ENCODE results near the gene TMEM151B. TPM values are rescaled to one million over a fixed set of nuclear protein-coding genes. Genes with fewer than 3 reads are reported as not detected.

TMEM151B gene
- total RNA-seq, 1 donor from 2014 or later = not detected

DNA sequence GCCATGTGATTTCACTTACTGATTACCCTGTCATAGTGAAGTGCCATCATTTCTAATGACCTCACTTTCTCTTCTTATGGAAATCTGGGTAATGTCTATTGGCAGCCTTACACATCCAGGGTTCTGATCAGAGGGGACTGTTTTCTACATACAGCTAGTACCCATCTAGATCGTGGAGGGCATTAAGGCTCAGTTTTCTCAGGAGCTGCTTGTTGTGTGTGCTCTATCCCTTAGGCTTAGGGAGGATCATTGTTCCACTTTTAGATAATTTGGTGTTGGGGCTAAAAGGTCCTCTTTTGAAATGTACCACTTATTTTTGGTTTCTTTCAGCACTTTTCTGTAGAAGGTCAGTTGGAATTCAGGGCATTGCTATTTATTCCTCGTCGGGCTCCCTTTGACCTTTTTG, 19.5 kb upstream of the TMEM151B start:
- no peak for DNase-seq (ENCODE audit: low read depth in 2 of 2)

DNA sequence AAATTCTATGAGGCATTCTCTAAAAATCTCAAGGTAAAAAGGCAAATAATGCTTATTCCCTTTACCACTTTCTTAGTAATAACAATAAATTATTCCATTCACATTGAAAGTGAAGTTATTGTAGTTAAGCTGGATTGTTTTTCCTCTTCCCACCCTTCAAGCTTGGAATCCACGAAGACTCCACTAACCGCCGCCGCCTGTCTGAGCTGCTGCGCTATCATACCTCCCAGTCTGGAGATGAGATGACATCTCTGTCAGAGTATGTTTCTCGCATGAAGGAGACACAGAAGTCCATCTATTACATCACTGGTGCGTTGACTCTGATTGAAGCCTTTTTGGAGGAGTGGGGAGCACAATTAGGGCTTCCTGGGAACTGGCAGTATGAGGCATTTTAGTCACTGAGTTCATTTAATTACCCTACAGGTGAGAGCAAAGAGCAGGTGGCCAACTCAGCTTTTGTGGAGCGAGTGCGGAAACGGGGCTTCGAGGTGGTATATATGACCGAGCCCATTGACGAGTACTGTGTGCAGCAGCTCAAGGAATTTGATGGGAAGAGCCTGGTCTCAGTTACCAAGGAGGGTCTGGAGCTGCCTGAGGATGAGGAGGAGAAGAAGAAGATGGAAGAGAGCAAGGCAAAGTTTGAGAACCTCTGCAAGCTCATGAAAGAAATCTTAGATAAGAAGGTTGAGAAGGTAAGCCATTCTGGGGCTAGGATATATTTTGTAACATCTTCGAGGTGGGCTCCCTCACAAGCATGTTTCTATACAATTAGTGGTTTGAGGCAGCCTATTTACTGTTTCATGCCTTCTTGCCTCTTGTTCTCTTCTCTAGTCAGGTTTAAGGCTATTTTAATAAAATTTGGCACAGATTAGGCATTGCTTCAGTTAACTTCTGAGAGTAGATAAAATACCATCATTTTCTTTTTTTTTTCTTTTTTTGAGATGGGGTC, 18.4 kb upstream of the TMEM151B start:
- DNase-seq (ENCODE audit: low read depth in 2 of 2) = no peak

DNA sequence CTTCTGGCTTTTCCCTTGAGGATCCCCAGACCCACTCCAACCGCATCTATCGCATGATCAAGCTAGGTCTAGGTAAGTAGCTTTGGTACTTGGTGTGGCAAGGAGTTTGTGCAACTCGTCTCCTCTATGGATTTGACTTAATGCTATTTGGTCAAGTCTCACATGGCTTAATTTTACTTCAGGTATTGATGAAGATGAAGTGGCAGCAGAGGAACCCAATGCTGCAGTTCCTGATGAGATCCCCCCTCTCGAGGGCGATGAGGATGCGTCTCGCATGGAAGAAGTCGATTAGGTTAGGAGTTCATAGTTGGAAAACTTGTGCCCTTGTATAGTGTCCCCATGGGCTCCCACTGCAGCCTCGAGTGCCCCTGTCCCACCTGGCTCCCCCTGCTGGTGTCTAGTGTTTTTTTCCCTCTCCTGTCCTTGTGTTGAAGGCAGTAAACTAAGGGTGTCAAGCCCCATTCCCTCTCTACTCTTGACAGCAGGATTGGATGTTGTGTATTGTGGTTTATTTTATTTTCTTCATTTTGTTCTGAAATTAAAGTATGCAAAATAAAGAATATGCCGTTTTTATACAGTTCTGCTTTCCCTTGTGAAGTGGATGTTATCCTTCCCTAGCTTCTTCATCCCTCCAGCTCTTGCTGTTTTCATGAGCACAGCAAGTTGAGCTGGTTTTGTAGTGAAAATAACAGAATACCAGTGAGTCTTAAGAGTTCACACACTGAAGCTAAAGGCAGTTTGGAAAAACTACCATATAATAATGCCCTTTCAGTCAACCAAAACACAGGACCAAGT, 16.7 kb upstream of the TMEM151B start:
- peak in 1 of 2 donors; percentile 53 for DNase-seq (ENCODE audit: low read depth in 2 of 2)

DNA sequence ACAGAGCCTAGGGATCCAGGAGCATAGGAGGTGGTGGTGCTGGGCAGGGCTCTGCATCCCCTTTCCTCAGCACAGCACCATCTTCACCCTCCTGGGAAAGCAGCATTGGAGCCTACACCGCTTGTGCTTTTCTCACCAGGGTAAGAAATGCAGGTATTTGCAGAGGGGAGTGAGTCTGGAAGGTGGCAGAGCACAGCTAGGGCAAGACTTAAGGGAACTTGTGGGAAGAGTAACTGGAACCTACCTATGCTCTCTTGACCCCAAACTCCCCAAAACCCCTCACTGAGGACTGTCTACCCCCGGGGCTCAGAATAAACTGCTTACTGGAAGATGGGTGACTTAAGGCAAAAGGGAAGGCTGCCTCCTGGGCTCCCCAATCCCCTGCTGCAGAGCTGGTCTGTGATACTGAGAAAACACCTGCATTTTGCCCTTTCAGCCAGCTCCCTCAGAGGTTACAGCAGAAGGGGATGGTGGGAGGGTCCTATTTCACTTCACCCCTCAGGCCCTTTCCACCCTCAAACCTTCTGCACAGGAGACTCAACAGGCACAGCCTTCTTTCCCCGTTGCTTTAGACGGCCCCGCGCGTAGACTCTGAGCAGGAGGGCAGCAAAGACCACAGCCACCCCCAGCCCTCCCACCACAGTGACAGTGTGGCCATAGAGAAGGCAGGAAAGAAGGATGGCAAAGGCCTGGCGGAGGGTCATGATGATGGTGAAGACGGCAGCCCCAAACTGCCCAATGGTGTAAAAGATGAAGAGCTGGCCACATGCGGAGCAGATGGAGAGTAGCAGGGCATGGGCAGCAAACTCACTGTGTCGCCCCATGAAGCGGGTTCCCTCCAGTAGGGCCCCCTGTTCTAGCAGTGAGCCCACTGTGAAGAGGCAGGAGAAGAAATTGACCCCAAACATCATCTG, 15.8 kb upstream of the TMEM151B start:
- DNase-seq (ENCODE audit: low read depth in 2 of 2) = no peak

DNA sequence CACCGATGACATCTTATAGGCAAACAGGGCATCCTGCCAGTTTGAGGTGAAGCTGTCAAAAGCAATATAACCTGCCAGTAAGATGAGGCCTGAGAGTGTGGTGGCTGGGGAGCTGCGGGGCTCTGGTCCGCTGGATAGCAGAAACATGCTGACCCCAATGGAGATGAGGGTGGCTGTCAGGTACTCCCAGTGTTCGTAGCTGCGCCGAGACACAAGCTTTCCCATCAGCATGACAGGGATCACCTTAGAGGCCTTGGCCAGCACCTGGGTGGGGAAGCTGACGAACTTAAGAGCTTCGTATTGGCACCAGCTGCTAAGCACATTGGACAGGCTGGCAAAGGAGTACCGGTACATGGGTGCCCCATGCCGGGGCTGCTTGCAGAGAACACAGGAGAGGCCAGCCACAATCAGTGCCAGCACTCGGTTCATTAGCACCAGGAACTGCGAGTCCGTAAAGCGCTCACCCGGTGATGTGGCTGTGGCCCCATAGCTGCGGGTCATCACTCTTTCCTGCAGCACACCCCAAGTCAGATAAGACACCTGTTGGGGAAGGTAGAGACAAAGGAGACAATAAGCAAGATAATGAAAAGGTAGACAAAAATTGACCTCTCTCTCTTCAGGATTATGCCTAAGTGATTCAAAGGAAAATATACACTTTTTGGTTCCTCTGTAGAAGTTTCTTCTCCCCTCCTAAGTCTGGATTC, 15.0 kb upstream of the TMEM151B start:
- no peak for DNase-seq (ENCODE audit: low read depth in 2 of 2)

DNA sequence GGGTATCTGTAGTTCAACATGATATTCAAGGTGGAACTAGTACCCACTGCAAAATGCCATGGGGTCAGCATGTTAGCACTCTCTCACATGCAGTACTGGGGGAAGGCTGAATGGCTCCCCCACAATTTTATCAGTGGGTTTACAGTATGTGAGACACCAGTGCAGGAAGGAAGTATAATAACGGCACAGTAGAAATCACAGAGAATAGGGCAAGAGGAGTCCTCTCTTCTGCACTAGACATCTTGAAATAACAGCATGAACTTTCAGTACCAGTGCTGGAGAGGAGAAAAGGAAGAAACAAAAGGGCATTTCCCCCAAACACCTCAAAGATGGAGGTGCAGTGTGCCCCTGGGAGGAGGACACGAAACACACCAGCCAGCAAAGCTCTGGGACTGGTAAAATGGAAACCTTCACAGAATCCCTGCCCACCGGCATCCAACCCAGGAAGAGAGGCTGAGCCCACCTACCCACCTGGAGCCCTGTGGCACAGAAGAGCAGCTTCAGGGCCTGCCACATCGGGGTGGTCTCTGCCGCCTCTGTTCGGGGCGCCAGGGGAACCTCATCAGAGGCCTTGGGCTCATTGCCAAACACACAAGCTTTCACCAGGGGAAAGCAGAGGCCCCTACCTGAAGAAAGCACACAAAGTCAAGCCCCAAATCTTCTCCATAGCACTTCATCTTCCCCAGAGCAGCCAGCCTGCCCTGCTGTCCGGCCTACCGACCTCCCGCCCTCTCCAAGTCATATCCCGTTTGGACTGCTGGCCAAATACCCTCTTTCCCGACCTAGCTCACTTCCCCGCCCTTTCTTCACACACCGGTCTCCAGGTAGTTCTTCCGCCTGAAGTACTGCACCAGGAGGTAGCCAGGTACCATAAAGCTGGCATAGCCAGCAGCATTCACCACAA, 14.1 kb upstream of the TMEM151B start:
- no peak for DNase-seq (ENCODE audit: low read depth in 2 of 2)

DNA sequence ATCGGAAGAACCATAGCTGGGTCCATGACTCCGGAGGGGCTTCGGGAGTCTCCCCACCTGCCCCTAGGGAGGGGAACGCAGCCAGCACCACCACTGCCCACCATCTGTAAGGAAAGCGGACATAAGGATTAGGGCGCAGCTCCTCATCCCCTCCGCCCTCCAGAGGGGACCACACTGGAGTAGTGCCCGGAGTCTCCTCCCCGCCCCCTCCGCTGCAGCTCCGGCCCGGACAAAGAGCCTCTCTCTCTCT, 13.6 kb upstream of the TMEM151B start:
- no peak for DNase-seq (ENCODE audit: low read depth in 2 of 2)

DNA sequence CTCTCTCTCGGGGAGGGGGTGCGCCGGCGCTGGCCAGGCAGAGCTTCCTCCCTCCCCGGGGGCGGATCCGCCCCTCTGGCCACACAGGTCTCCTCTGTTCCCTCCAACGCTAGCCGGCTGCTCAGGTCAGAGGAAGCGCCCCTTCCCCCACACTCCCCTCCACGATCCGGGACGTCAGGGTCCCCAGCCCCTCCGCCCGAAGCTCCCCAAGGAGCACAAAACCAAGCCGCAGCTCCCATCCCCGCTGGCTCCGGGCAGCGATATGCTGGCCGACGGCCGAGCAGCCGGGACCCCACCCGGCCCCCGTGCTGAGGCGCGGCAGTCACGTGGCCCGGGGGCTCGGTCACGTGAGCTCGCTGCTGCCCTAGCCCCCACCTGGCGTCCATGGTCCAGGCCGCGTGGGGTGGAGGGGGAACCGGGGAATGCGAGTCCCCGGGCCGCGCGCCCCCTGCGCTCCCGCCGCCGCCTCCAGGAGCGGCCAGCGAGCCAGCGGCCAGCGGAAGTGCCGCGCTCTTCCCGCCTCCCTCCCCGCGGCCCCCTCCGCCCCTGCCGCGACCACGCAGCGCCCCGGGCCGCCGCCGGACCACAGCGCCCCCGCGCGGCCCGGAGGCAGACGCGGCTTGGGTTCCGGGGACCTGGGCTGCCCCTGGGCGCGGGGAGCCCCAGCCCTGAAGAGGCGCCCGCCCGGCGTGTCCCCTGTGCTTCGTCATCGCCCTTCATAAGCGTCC, 13.1 kb upstream of the TMEM151B start, which contains the start of gene SLC35B2:
SLC35B2 (minus strand) TSS at position 504 of the 728 bp plus-strand sequence; CDS start at position 386, 118 bp downstream.
- DNase-seq (ENCODE audit: low read depth in 2 of 2) = peak; percentile 64 to 82

DNA sequence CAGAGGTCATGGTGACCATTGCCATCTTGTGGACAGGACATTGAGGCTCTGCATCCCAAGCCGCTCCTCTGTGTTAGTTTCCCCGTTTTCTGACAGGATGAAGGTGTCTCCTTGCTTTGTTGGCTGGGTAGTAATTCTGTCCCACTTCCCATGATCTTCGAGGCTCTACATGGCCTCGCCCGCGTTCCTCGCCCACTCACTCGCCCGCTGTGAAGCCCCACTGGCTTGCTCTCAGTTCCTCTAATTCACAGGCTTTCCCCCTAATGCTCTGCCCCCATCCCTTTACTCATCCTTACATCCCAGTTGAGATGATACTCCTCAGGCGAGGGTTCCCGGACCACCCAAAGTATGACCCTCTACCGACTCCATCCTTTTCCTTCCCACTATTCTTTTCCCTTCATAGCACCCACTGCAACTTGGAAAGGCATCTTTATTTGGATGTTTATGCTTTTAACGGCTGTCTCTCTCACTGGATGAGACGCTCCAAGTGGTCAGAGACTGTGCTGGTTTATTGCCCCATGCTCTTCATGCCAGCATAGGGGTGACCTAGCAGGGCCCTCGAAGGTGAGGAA, 12.4 kb upstream of the TMEM151B start:
- no peak for DNase-seq (ENCODE audit: low read depth in 2 of 2)

DNA sequence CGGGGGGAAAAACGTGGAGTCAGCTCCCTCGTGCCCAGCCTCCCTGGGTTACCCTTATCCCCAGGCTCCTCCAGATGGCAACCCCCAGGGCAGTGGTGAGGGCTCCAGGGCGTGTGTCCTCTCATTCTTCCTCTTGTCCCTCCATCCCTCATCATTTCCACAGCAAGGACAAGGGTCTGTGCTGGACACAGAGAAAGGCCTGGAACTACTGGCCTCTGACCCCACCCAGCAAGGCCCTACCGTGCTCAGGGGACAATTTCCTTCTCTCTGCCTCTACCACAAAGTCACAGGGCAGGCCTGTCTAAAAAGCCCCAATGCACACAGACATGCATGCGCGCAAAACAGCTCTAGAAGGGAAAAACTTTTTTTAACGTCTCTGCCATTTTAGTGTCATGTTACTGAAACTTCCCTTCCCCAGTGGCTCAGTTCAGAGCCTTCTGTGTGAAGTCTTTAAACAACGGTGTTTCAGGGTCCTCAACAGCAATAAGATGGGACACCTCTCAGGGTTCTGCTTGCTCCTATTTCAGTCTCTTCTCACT, 11.9 kb upstream of the TMEM151B start:
- no peak for DNase-seq (ENCODE audit: low read depth in 2 of 2)

DNA sequence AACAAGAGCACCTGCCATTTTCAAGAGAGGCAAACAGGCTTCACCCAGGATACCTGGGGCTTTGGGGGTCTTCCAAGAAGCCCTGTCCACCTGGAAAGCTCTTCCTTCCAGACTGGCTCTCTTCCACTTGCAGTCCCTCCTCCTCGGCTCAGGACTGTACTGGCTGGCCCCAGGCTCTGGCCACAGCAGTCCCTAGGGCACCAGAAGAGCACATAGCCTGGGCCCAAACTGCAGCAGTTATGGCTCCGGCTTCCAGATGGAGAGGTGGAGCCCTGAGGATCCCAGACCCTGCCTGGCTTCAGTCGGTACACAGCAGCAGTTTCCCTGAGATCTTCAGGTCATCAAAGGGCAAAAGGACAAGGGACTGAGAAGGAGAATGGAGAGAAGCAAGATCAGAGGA, 11.3 kb upstream of the TMEM151B start:
- no peak for DNase-seq (ENCODE audit: low read depth in 2 of 2)

DNA sequence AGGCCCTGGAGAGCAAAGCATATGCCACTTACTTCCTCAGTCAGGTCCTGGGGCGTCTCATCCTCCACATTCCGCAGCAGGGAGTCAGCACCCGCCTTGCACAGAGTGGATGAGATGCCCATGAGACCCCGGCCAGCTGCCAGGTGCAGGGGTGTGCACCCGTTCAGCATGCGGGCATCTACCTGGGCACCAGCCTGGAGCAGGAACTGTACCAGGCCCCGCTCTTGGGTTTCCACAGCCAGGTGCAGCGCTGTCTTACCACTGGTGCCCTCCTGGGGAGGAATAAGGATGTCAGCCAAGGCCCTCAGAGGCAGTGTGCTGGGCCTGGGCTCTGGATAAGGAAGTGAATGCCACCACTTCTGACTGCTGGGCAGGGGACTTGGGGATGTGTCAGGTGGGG, 10.2 kb upstream of the TMEM151B start:
- no peak for DNase-seq (ENCODE audit: low read depth in 2 of 2)

DNA sequence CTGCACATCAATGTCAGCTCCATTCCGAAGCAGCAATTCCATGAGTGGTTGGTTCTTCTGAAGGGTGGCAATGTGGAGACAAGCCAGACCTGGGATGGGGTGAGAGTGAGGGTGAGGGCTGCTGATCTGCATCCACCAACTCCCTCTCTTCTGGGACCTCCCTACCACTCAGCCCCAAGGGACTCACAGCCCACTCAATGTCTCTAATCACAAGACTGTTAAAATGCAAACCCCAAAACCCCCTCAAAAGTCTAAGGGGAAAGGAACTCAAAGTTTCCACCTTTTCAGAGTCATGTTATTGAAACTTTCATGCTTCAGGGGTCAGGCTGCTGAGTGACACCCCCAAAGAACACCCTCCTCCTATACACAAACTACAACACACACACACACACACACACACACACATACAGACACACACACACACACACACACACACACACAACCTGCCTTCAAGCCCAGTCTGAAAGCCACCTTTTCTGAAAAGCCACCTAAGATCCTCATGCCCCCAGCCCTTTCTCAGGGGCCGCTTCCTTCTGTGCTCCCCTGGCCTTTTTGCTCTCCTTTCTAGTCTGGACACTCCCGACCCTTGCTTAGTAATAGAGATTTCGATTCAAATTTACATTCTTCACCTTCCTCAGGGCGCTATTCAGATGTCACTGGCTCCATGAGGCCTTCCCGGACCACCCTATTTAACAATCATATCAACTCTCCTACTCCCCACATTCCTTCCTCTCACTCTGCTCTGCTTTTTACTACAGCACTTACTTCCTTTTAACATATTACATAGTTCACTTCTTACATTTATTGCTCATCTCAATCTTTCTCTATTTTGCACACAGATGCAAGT, 9.6 kb upstream of the TMEM151B start:
- DNase-seq (ENCODE audit: low read depth in 2 of 2) = no peak

DNA sequence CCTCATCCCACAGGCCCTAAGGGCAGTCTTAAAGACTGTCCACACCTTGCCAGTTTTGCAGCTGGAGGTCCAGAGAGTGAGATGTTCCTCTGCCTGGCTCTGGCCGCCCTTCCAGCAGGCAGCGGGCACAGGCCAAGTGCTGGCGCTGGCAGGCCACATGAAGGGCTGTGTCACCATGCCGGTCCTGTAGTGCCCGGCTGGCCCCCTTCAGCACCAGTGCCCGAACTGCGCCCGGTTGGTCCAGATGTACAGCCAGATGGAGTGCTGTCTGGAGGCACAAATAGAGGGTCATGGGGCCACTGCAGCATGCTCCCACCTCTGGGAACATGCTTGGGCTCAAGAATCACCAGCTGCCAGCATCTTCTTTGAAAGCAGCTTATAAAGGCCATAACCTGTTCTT, 8.7 kb upstream of the TMEM151B start:
- DNase-seq (ENCODE audit: low read depth in 2 of 2) = no peak

DNA sequence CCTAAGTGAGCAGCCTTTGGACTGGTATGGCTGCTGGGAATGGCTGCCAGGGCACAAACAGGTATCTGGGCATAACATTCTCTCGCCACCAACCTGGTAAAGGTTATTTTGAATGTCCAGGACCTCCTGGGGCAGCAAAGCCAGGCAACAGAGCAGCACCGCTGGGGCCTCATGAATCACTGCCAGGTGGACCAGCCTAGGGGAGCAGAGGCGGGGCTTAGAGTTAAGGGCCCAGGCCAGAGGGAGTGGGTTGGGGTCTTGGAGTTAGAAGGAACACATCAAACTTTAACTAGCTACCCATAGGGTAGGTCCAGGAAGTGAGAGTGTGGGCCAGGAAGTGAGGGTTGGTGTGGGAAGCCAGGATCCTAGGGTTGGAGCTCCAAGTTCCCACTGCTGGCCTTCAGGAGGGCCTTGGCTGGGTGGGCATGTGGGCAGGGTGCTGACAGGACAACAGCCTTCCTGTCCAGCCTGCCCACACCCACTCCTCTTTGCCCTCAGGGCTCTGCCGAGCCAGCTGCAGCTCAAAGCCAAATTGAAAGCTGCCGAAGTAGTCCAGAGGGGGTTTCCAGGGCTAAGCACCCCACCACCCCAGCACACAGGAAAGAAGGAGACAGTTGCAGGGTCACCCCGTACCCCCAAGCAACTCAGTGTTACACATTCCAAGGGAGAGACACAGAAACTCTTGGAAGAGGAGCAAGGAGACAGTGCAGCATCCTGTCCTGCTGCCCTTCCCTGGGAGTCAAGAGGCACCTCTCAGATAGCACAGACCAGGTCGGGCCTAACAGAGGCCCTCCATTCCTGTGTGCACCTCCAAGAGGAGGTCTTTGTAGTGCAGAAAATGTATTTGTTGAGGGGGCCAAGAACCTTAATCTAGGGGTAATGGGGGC, 7.5 kb upstream of the TMEM151B start:
- no peak for DNase-seq (ENCODE audit: low read depth in 2 of 2)

DNA sequence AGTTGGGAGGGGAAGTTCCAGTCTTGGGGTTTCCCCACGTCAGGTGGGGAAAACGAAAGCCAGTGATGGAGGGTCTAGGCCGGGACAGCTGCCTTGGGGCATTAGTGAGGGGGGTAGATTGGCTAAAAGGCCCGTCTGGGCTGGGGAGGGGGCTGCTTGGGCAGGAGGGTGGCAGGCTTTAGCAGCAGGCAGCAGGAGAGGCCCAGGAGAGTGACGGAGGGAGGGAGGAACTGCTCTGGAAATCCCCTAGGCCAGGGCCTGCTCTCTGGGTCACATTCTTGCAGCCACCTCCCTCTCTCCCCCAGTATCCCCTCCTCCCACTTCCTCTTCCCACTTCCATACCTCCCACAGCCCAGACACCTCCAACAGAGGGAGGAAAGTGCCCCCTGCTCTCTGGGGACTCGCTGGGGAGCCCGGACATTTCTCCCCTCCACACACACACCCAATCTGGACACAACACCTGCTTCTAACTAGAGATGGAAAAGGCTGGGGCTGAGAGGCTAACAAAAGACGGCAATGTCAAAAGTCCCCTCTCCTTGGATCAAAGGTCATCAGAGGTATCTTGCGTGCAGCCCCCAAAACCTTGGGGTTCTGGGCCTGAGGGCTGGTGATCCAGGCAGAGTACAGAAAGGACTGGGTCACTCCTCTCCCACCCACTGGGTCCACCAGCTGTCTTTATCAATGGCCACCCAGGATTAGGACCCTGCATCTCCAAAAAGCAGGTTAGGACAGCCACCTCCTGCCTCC, 6.7 kb upstream of the TMEM151B start:
- peak; percentile 62 to 72 for DNase-seq (ENCODE audit: low read depth in 2 of 2)

All from dermis microvascular lymphatic vessel endothelial cell (primary cell).